PC-3 (cell line): ENCODE data around the gene MYO1F. TPM values are rescaled to one million over a fixed set of nuclear protein-coding genes. Genes with fewer than 3 reads are reported as not detected.

Experiments used
- ATAC-seq: fragments of 200-7000 bp; cut with Tn5 transposase; 2 replicates; pipeline ENCODE4 v1.9.1; 2020; ENCODE audit warnings: mild to moderate bottlenecking, moderate library complexity
- BruUV-seq: library from RNA; stranded (reverse); fragments of 400-500 nt; replicated peaks from 2 replicates; lab custom pipeline; 2021; lab: Mats Ljungman, UMichigan
- CTCF ChIA-PET: fragments of 300-600 bp; sonication (Branson Sonifier 250); formaldehyde crosslinking; loops from one replicate; lab custom pipeline; 2022; ENCODE audit warnings: antibody characterized with exemption; lab: Charles Lee
- POLR2A ChIA-PET: fragments of 300-600 bp; sonication (Branson Sonifier 250); formaldehyde crosslinking; loops from one replicate; lab custom pipeline; 2022; ENCODE audit warnings: antibody characterized with exemption; ENCODE audit not compliant: unreplicated experiment; lab: Charles Lee
- DNase-seq: peaks from one replicate; pipeline ENCODE4 v3.0.0-alpha.2; 2015
- H2AFZ ChIP-seq: fragments of 300-600 bp; sonication (generic); 2 replicates; pipeline ENCODE4 v1.6.0; 2016; ENCODE audit warnings: antibody characterized with exemption, low read length
- H3F3A ChIP-seq: fragments of 300-600 bp; sonication (generic); one replicate; pipeline ENCODE4 v1.6.0; 2017; ENCODE audit warnings: antibody characterized with exemption, low read length, control low read depth, mild to moderate bottlenecking; ENCODE audit not compliant: unreplicated experiment
- H3K27ac ChIP-seq: fragments of 300-600 bp; sonication (generic); 2 replicates; pipeline ENCODE4 v1.5.1; 2016; ENCODE audit warnings: mild to moderate bottlenecking, low read length
- H3K27me3 ChIP-seq: fragments of 300-600 bp; sonication (generic); 2 replicates; pipeline ENCODE4 v1.6.1; 2016; ENCODE audit warnings: low read length, mixed read lengths
- H3K36me3 ChIP-seq: fragments of 300-600 bp; sonication (generic); 2 replicates; pipeline ENCODE4 v1.6.1; 2016; ENCODE audit warnings: low read depth, mixed run types, low read length, mixed read lengths
- H3K4me1 ChIP-seq: fragments of 300-600 bp; sonication (generic); 2 replicates; pipeline ENCODE4 v1.5.1; 2016; ENCODE audit warnings: low read length; ENCODE audit not compliant: insufficient read depth
- H3K4me2 ChIP-seq: fragments of 300-600 bp; sonication (generic); 2 replicates; pipeline ENCODE4 v1.6.0; 2016; ENCODE audit warnings: low read length
- H3K4me3 ChIP-seq: fragments of 300-600 bp; sonication (generic); 2 replicates; pipeline ENCODE4 v1.5.1; 2016; ENCODE audit warnings: mild to moderate bottlenecking, low read length, mixed read lengths
- H3K79me2 ChIP-seq: fragments of 300-600 bp; sonication (generic); 2 replicates; pipeline ENCODE4 v1.6.1; 2017; ENCODE audit warnings: low read length, mixed read lengths
- H3K9ac ChIP-seq: fragments of 300-600 bp; sonication (generic); 2 replicates; pipeline ENCODE4 v1.6.0; 2016; ENCODE audit warnings: mild to moderate bottlenecking, low read length
- H3K9me2 ChIP-seq: fragments of 300-600 bp; sonication (generic); replicated peaks from 2 replicates; pipeline ENCODE4 v1.6.1; 2016; ENCODE audit warnings: mixed run types, low read length, mixed read lengths
- H3K9me3 ChIP-seq: fragments of 300-600 bp; sonication (generic); 2 replicates; pipeline ENCODE4 v1.6.1; 2016; ENCODE audit warnings: low read length, mixed read lengths
- H4K20me1 ChIP-seq: fragments of 300-600 bp; sonication (generic); 2 replicates; pipeline ENCODE4 v1.6.1; 2016; ENCODE audit warnings: low read length, mixed read lengths
- CTCF ChIP-seq: fragments of 300-600 bp; sonication (generic); conservative IDR thresholded peaks from 2 replicates; pipeline ENCODE4 v1.5.1; 2017; ENCODE audit warnings: antibody characterized with exemption, low read depth, mild to moderate bottlenecking, low read length
- EZH2 ChIP-seq: fragments of 300-600 bp; sonication (generic); IDR thresholded peaks from one replicate; pipeline ENCODE4 v1.6.1; 2017; ENCODE audit warnings: antibody characterized with exemption, mild to moderate bottlenecking, low read length; ENCODE audit not compliant: unreplicated experiment
- EZH2phosphoT487 ChIP-seq: fragments of 300-600 bp; sonication (generic); IDR thresholded peaks from 2 replicates; pipeline ENCODE4 v1.6.1; 2018; ENCODE audit warnings: mild to moderate bottlenecking, antibody characterized with exemption, low read length, borderline replicate concordance
- intact Hi-C: fragments of 100-400 bp; cut with micrococcal nuclease; formaldehyde crosslinking; loops from 2 replicates; pipeline ENCODE4 v1.9.0; 2023
- total RNA-seq: library from RNA; depleted of rRNA; stranded (reverse); fragments of >200 nt; gene quantifications from 2 replicates; pipeline ENCODE4 v1.2.3, GENCODE V29; 2014

Gene MYO1F
- total RNA-seq, 1 experiment from 2014 or later = 2.0 TPM

DNA sequence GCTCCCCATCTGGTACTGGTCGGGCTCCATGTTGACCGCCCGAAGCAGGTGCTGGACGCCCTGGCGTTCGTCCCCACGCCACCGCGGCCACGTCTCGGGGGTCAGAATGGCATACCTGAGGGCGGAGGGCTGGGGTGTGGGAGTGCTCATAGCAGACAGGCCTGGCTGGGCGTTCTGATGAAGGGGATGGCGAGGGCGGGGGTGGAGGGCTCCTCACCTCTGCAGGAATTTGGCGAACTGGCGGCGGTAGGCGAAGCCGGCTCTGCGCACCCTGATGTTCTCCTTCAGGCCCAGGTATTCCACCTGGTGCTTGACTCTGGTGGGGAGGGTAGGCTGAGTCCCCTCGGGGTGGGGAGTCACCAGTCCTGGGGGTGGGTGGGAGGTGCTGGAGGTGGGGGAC is 41.0 kb downstream of the MYO1F start:
- no peaks in the 10 kb centered on the region for H3K9me3 ChIP-seq
- no peak overlapping the region for H3K4me2 ChIP-seq
- no peak overlapping the region for H3K4me3 ChIP-seq
- H3F3A ChIP-seq = no peaks in the 10 kb centered on the region
- no peaks in the 10 kb centered on the region for H3K79me2 ChIP-seq
- ATAC-seq (no peak), DNase-seq (no peak)
- no peaks in the 10 kb centered on the region for H4K20me1 ChIP-seq
- H3K9ac ChIP-seq = no peak overlapping the region
- BruUV-seq = no TSS peak
- no peaks in the 10 kb centered on the region for H3K9me2 ChIP-seq
- H3K4me1 ChIP-seq = no peaks in the 10 kb centered on the region
- no peak for TF ChIP-seq CTCF
- TF ChIP-seq EZH2phosphoT487 = no peak
- TF ChIP-seq EZH2 = no peak
- H3K27ac ChIP-seq = no peak overlapping the region
- ChIA-PET CTCF (no interaction called here), POLR2A (no interaction called here)
- no peaks in the 10 kb centered on the region for H3K36me3 ChIP-seq
- H2AFZ ChIP-seq = no peak overlapping the region
- intact Hi-C loops = no loop called here
- H3K27me3 ChIP-seq = no peaks in the 10 kb centered on the region

DNA sequence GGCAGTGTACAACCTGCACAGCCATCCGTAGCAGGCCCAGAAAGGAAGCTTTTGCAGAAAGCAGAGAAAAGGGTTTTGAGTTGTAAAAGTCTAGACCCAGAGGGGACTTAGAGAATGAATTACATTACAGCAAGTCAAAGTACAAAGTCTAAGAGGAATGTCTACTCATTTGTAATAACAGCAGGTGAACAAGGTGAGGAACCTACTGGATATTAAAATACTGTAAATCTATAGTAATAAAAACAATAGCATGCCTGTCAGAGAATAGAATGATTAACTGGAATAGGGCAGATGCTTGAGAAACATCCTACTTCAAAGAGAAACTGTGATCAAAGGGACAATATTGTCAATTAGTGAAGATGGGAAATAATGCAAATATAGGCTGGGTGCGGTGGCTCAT is 45.0 kb downstream of the MYO1F start:
- TF ChIP-seq EZH2phosphoT487 = no peak
- no peak for TF ChIP-seq EZH2
- no peak for TF ChIP-seq CTCF
- Histone ChIP-seq H3K9me3 (no peaks in the 10 kb centered on the region), H3K9ac (no peak overlapping the region), H3K4me1 (peaks cover 4% of the 10 kb centered on the region; the same call in 1 of the 2 replicates), H2AFZ (no peak overlapping the region), H3K27me3 (no peaks in the 10 kb centered on the region), H3F3A (no peaks in the 10 kb centered on the region), H3K9me2 (no peaks in the 10 kb centered on the region), H3K27ac (no peak overlapping the region), H3K79me2 (peaks cover 2% of the 10 kb centered on the region), H3K36me3 (no peaks in the 10 kb centered on the region), H3K4me2 (no peak overlapping the region), H4K20me1 (no peaks in the 10 kb centered on the region), H3K4me3 (no peak overlapping the region)
- no peak for ATAC-seq
- ChIA-PET CTCF (interaction anchor here (0.5 kb wide), 1 partner anchor 47 kb away, joined by 4 read pairs; no protein-coding TSS in a partner anchor), POLR2A (no interaction called here)
- DNase-seq = no peak
- intact Hi-C loops = no loop called here
- BruUV-seq = no TSS peak

- Histone ChIP-seq H3K9ac (no peak overlapping the region), H3K4me2 (no peak overlapping the region), H3K9me3 (no peaks in the 10 kb centered on the region), H3K36me3 (no peaks in the 10 kb centered on the region), H3K27me3 (no peaks in the 10 kb centered on the region), H3K4me1 (peaks cover 10% of the 10 kb centered on the region), H3K4me3 (no peak overlapping the region), H2AFZ (no peak overlapping the region), H3K27ac (no peak overlapping the region), H3F3A (no peaks in the 10 kb centered on the region), H4K20me1 (no peaks in the 10 kb centered on the region), H3K79me2 (peaks cover 9% of the 10 kb centered on the region), H3K9me2 (no peaks in the 10 kb centered on the region)
- no peak for DNase-seq
- CTCF ChIA-PET = no interaction called here
- no peak for ATAC-seq
- intact Hi-C loops = no loop called here
- TF ChIP-seq CTCF (no peak), EZH2 (no peak), EZH2phosphoT487 (no peak)
- POLR2A ChIA-PET = no interaction called here
- no TSS peak for BruUV-seq
Measured at GRCh38 chr19:8531470-8531869, 45.8 kb downstream of the MYO1F start.
